IMR-90 (cell line): Measurements from ENCODE around the gene ACACB. TPM values are rescaled to one million over a fixed set of nuclear protein-coding genes. Genes with fewer than 3 reads are reported as not detected.

Source experiments
- ATAC-seq: fragments of 200-7000 bp; cut with Tn5 transposase; 2 replicates; pipeline ENCODE4 v1.9.1; 2020; ENCODE audit warnings: low read depth, mild to moderate bottlenecking, moderate library complexity
- BruUV-seq: library from RNA; stranded (reverse); fragments of 400-500 nt; replicated peaks from 2 replicates; lab custom pipeline; 2021; lab: Mats Ljungman, UMichigan
- CTCF ChIA-PET: fragments of 300-600 bp; formaldehyde crosslinking; extraction: SDS; loops from one replicate; lab custom pipeline; 2021; ENCODE audit warnings: antibody characterized with exemption; lab: Yijun Ruan, JAX
- POLR2A ChIA-PET: fragments of 300-600 bp; sonication (Branson Sonifier 250); formaldehyde crosslinking; loops from one replicate; lab custom pipeline; 2022; ENCODE audit warnings: antibody characterized with exemption; ENCODE audit not compliant: unreplicated experiment; lab: Charles Lee
- DNase-seq: peaks from one replicate; pipeline ENCODE4 v3.0.0; 2013
- H2AFZ ChIP-seq: replicated peaks from 2 replicates; pipeline ENCODE3; 2013; ENCODE audit warnings: low read length, mild to moderate bottlenecking; ENCODE audit not compliant: poor library complexity
- H2AK5ac ChIP-seq: 2 replicates; pipeline ENCODE4 v1.6.1; 2013; ENCODE audit warnings: low read depth, low read length, inconsistent platforms
- H2AK9ac ChIP-seq: replicated peaks from 2 replicates; pipeline ENCODE3; 2013; ENCODE audit warnings: mild to moderate bottlenecking, low read depth, low read length, moderate library complexity; ENCODE audit not compliant: poor library complexity
- H2BK120ac ChIP-seq: 2 replicates; pipeline ENCODE4 v1.6.1; 2013; ENCODE audit warnings: low read depth, low read length, inconsistent platforms
- H2BK15ac ChIP-seq: 3 replicates; pipeline ENCODE4 v1.6.1; 2013; ENCODE audit warnings: low read depth, low read length, inconsistent platforms
- H2BK20ac ChIP-seq: 2 replicates; pipeline ENCODE4 v1.6.1; 2013; ENCODE audit warnings: low read depth, mild to moderate bottlenecking, inconsistent platforms, low read length, moderate library complexity
- H2BK5ac ChIP-seq: 2 replicates; pipeline ENCODE4 v1.6.1; 2013; ENCODE audit warnings: mild to moderate bottlenecking, low read depth, low read length, inconsistent platforms; ENCODE audit not compliant: poor library complexity, severe bottlenecking
- H3K14ac ChIP-seq: replicated peaks from 2 replicates; pipeline ENCODE4 v1.6.1; 2013; ENCODE audit warnings: low read depth, low read length, inconsistent platforms
- H3K18ac ChIP-seq: 2 replicates; pipeline ENCODE4 v1.6.1; 2013; ENCODE audit warnings: low read depth, low read length, control low read depth
- H3K23ac ChIP-seq: 2 replicates; pipeline ENCODE4 v1.6.1; 2013; ENCODE audit warnings: low read depth, low read length, inconsistent platforms
- H3K27ac ChIP-seq: 2 replicates; pipeline ENCODE4 v1.5.1; 2013; ENCODE audit warnings: mild to moderate bottlenecking, control low read depth, low read length; ENCODE audit not compliant: insufficient read depth
- H3K27me3 ChIP-seq: 2 replicates; pipeline ENCODE4 v1.6.1; 2013; ENCODE audit warnings: low read length; ENCODE audit not compliant: control insufficient read depth, insufficient read depth
- H3K36me3 ChIP-seq: 2 replicates; pipeline ENCODE4 v1.6.1; 2013; ENCODE audit warnings: low read length, mixed read lengths; ENCODE audit not compliant: control insufficient read depth, insufficient read depth
- H3K4ac ChIP-seq: 2 replicates; pipeline ENCODE4 v1.6.1; 2013; ENCODE audit warnings: low read depth, low read length, inconsistent platforms
- H3K4me1 ChIP-seq: 2 replicates; pipeline ENCODE4 v1.6.1; 2013; ENCODE audit warnings: low read length, mixed read lengths; ENCODE audit not compliant: control insufficient read depth, insufficient read depth
- H3K4me2 ChIP-seq: 2 replicates; pipeline ENCODE4 v1.6.1; 2013; ENCODE audit warnings: low read depth, mild to moderate bottlenecking, control low read depth, low read length, moderate library complexity
- H3K4me3 ChIP-seq: 2 replicates; pipeline ENCODE4 v1.5.1; 2013; ENCODE audit warnings: low read depth, mild to moderate bottlenecking, control low read depth, low read length, moderate library complexity; ENCODE audit not compliant: insufficient read depth
- H3K56ac ChIP-seq: 2 replicates; pipeline ENCODE4 v1.6.1; 2013; ENCODE audit warnings: low read length, inconsistent platforms; ENCODE audit not compliant: insufficient read depth; ENCODE audit errors: extremely low read depth
- H3K79me1 ChIP-seq, 2 experiments: 2 replicates each; pipeline ENCODE4 v1.6.1; 2013; ENCODE audit warnings: low read length in 2 of 2, inconsistent platforms in 1 of 2, low read depth in 1 of 2
- H3K9ac ChIP-seq: 2 replicates; pipeline ENCODE4 v1.6.1; 2013; ENCODE audit warnings: low read depth, low read length, control low read depth
- H3K9me1 ChIP-seq: 2 replicates; pipeline ENCODE4 v1.6.1; 2013; ENCODE audit warnings: low read length, inconsistent platforms; ENCODE audit not compliant: insufficient read depth
- H3K9me3 ChIP-seq: 2 replicates; pipeline ENCODE4 v1.6.1; 2013; ENCODE audit warnings: low read length; ENCODE audit not compliant: control insufficient read depth, insufficient read depth
- H4K20me1 ChIP-seq: 2 replicates; pipeline ENCODE4 v1.6.1; 2013; ENCODE audit warnings: low read length, inconsistent platforms; ENCODE audit not compliant: insufficient read depth
- H4K5ac ChIP-seq: 2 replicates; pipeline ENCODE4 v1.6.1; 2013; ENCODE audit warnings: mild to moderate bottlenecking, low read depth, low read length, control low read depth
- H4K8ac ChIP-seq, 2 experiments: 2 replicates each; pipeline ENCODE4 v1.6.1; 2013; ENCODE audit warnings: low read depth in 2 of 2, low read length in 2 of 2, control low read depth in 1 of 2, inconsistent platforms in 1 of 2
- H4K91ac ChIP-seq: 2 replicates; pipeline ENCODE4 v1.6.1; 2013; ENCODE audit warnings: low read depth, low read length, inconsistent platforms; ENCODE audit not compliant: insufficient read depth
- CEBPB ChIP-seq: IDR thresholded peaks from 2 replicates; pipeline ENCODE4 v1.6.1; 2012; ENCODE audit warnings: low read depth, low read length, improper control_type of control experiment
- CHD1 ChIP-seq: IDR thresholded peaks from 2 replicates; pipeline ENCODE4 v1.6.1; 2012; ENCODE audit warnings: low read depth, low read length, improper control_type of control experiment
- CTCF ChIP-seq: conservative IDR thresholded peaks from 2 replicates; pipeline ENCODE4 v1.5.1; 2012; ENCODE audit warnings: mild to moderate bottlenecking, low read depth, low read length, improper control_type of control experiment
- MXI1 ChIP-seq: IDR thresholded peaks from 2 replicates; pipeline ENCODE4 v1.6.1; 2012; ENCODE audit warnings: low read depth, mild to moderate bottlenecking, low read length, moderate library complexity, borderline replicate concordance
- RCOR1 ChIP-seq: IDR thresholded peaks from 2 replicates; pipeline ENCODE4 v1.6.1; 2012; ENCODE audit warnings: mild to moderate bottlenecking, low read length, improper control_type of control experiment; ENCODE audit not compliant: insufficient replicate concordance
- SMC3 ChIP-seq: fragments of 150-350 bp; IDR thresholded peaks from 2 replicates; pipeline ENCODE4 v1.6.1; 2016; ENCODE audit warnings: low read depth, mild to moderate bottlenecking, antibody characterized with exemption, low read length, moderate library complexity
- WGBS, 2 experiments: methylation state at CpG; one replicate each; pipeline versions ENCODE4 v1.1.5 to v1.1.7; 2013; ENCODE audit warnings: missing lambda C conversion rate in 2 of 2; ENCODE audit not compliant: insufficient read length in 1 of 2; ENCODE audit errors: extremely low coverage in 2 of 2; 5-methylcytosine and 5-hydroxymethylcytosine counted together
- dilution Hi-C: fragments of 300-500 bp; cut with HindIII; formaldehyde crosslinking; loops from one replicate; pipeline ENCODE4 v1.14.3; 2018; ENCODE audit warnings: low sequenced_read_pairs; ENCODE audit not compliant: unreplicated experiment
- in situ Hi-C: fragments of 300-500 bp; cut with MboI; formaldehyde crosslinking; loops from 3 replicates; pipeline ENCODE4 v1.14.3; 2019; ENCODE audit warnings: low sequenced_read_pairs, inconsistent platforms, mixed read lengths
- intact Hi-C: fragments of 100-400 bp; cut with micrococcal nuclease; formaldehyde crosslinking; loops from 2 replicates; pipeline ENCODE4 v1.10.0; 2022
- polyA plus RNA-seq, 3 experiments: library from polyadenylated mRNA; depleted of rRNA; stranded (reverse); fragments of >200 nt; gene quantifications; 2 replicates each; pipeline ENCODE4 v1.2.3, GENCODE V29; 2012; ENCODE audit warnings: low replicate concordance in 1 of 3
- total RNA-seq: library from RNA; depleted of rRNA; stranded (reverse); fragments of >200 nt; gene quantifications from 2 replicates; pipeline ENCODE4 v1.2.3, GENCODE V29; 2012

Gene ACACB
- total and polyA plus RNA-seq, 2 of the 4 experiments (the other 2 are of a cell fraction), result 2.0 to 2.1 TPM

GRCh38 chr12:109150124-109150640 lies 33.8 kb downstream of the ACACB start:
- no TSS peak for BruUV-seq

More at GRCh38 chr12:109150124-109150640, 33.8 kb downstream of the ACACB start:
- Histone ChIP-seq H3K4me3 (no peak overlapping the region), H4K91ac (no peak overlapping the region), H2AFZ (no peak overlapping the region), H3K4me2 (no peak overlapping the region), H3K4ac (no peak overlapping the region), H3K79me1 (no peaks in the 10 kb centered on the region), H3K14ac (no peak overlapping the region), H2BK20ac (no peak overlapping the region), H3K9me1 (no peaks in the 10 kb centered on the region), H2BK120ac (no peak overlapping the region), H3K4me1 (0 out of 2 replicates have a peak, but pooled peaks cover 2% of the 10 kb centered on the region), H4K20me1 (no peaks in the 10 kb centered on the region), H3K36me3 (no peaks in the 10 kb centered on the region), H2AK9ac (no peak overlapping the region), H3K27me3 (peaks cover 10% of the 10 kb centered on the region), H2BK5ac (no peak overlapping the region), H4K8ac (no peak overlapping the region), H3K23ac (no peak overlapping the region), H2BK15ac (no peak overlapping the region), H3K27ac (no peak overlapping the region), H3K18ac (no peak overlapping the region), H3K56ac (no peak overlapping the region), H3K9ac (no peak overlapping the region), H2AK5ac (no peak overlapping the region), H3K9me3 (no peaks in the 10 kb centered on the region), H4K5ac (no peak overlapping the region)
- TF ChIP-seq RCOR1 (no peak), SMC3 (no peak), MXI1 (no peak), CHD1 (no peak), CTCF (no peak), CEBPB (no peak)
- CTCF ChIA-PET, result no interaction called here
- DNase-seq (no peak), ATAC-seq (no peak)
- POLR2A ChIA-PET, result no interaction called here
- WGBS, 2 experiments, result 73% methylated on average over 3 of the region's 9 CpGs; no CpG with 5 or more reads in 1 of the 2 experiments
- in situ Hi-C loops (no loop called here), intact Hi-C loops (no loop called here), dilution Hi-C loops (no loop called here)
